Measurements from ENCODE around the gene ZFYVE26. TPM values are rescaled to one million over a fixed set of nuclear protein-coding genes. Genes with fewer than 3 reads are reported as not detected.
"Not testable (repeated sequence)": the region's sequence is repeated elsewhere in the genome, so short reads cannot be mapped to it uniquely, and the experiment has no call there.

Gene ZFYVE26
- total RNA-seq, 1 experiment from 2014 or later = 19.9 TPM

DNA sequence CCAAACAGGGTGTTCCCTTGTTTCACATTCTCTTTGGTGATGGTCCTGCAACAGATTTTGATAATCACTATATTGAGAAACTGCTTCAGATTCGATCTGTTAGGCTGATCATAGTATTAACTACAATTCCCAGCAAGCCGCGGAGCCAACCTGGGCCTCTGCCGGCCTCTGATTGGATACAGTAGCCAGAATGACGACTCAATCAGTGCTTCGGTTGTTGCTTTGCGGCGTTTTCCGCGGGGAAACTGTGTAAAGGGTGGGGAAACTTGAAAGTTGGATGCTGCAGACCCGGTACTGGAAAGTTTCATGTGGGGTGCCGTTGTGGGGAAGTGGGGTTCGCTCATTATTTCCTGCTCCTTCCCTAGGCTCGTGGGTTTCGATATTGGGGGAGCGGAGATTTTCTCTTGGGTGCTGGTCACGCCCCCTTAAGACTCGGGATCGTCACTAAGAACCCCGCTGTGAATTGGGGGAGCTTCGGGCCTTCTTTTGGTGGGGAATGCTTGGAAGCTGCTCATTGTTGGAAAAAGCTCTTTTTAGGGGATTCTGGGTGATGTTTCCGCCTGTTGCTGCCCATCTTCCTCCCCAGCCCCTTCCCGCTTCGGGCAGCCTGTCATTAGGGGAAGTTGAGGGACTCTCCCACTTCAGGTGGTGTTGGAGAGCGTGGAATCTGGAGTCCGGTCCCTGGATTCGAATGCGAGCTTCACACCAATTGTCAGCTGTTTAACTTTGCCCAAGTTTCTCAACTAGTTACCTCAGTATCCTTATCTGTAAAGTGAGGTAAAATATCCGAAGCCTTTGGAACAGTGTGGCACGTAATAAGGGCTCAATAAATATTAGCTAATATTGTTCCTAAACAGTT is 3.4 kb upstream of the ZFYVE26 start, which contains the start of gene RAD51B:
Gene RAD51B, plus strand, starts transcription at position 217 of the 859 bp plus-strand sequence.
- Mint-ChIP-seq H3K27ac (peak within 1 kb of the TSS; percentile 76 to 100 (median 100); a peak in 6 of 7 replicates), H3K4me1 (peaks cover 25 to 32% of the 10 kb centered on the region in 2 experiments), H3K36me3 (ENCODE audit: insufficient read depth in 1 of 3, low read depth in 3 of 3) (peaks cover 0 to 1% (median 0%) of the 10 kb centered on the region in 3 experiments; a peak in 1 of 7 replicates), H3K4me3 (peak within 1 kb of the TSS; percentile 99), H3K9me3 (no peaks in the 10 kb centered on the region), H3K27me3 (ENCODE audit: low read depth) (no peaks in the 10 kb centered on the region)
- no peak within 1 kb of the TSS for H3K4ac ChIP-seq (ENCODE audit: low read depth, low read length)
- H3K4me2 ChIP-seq (ENCODE audit: insufficient read depth, insufficient read length, low read length) = peak within 1 kb of the TSS; percentile 78
- no peak within 1 kb of the TSS for H3K23ac ChIP-seq (ENCODE audit: insufficient read length, low read depth, low read length)
- H3K56ac ChIP-seq (ENCODE audit: insufficient read length, low read depth, low read length) = no peak within 1 kb of the TSS
- peaks cover 10% of the 10 kb centered on the region for H3K23me2 ChIP-seq (ENCODE audit: insufficient read length, low read depth, low read length, poor library complexity, severe bottlenecking)
- H3K79me1 ChIP-seq (ENCODE audit: insufficient read depth, low read depth, low read length, poor library complexity, severe bottlenecking) = no peaks in the 10 kb centered on the region
- H2BK12ac ChIP-seq (ENCODE audit: insufficient read length, low read depth, low read length) = no peak within 1 kb of the TSS
- no peaks in the 10 kb centered on the region; the same call in 1 of the 2 replicates for H3K79me2 ChIP-seq (ENCODE audit: insufficient read depth, low read length)
- no peak within 1 kb of the TSS for H2BK15ac ChIP-seq (ENCODE audit: low read depth, low read length)
- peak within 1 kb of the TSS; percentile 41 for H2AFZ ChIP-seq (ENCODE audit: low read length)
- peak within 1 kb of the TSS; percentile 85 for H3K18ac ChIP-seq (ENCODE audit: insufficient read length, low read depth, low read length)
- H4K91ac ChIP-seq (ENCODE audit: insufficient read length, low read depth, low read length) = no peak within 1 kb of the TSS
- no peak within 1 kb of the TSS for H3T11ph ChIP-seq (ENCODE audit: low read length)
- H2BK20ac ChIP-seq (ENCODE audit: low read depth, low read length, poor library complexity, severe bottlenecking) = no peak within 1 kb of the TSS
- H3K27ac ChIP-seq (ENCODE audit: insufficient read length, low read depth, low read length) = no peak within 1 kb of the TSS
- no peak within 1 kb of the TSS for H2BK5ac ChIP-seq (ENCODE audit: insufficient read length, low read length)
- no peak within 1 kb of the TSS for H2BK120ac ChIP-seq (ENCODE audit: low read depth, low read length, poor library complexity, severe bottlenecking)
- H3K9ac ChIP-seq (ENCODE audit: extremely low read depth, insufficient read length, low read length) = peak within 1 kb of the TSS; percentile 97
- TF ChIP-seq, protein P1, sequence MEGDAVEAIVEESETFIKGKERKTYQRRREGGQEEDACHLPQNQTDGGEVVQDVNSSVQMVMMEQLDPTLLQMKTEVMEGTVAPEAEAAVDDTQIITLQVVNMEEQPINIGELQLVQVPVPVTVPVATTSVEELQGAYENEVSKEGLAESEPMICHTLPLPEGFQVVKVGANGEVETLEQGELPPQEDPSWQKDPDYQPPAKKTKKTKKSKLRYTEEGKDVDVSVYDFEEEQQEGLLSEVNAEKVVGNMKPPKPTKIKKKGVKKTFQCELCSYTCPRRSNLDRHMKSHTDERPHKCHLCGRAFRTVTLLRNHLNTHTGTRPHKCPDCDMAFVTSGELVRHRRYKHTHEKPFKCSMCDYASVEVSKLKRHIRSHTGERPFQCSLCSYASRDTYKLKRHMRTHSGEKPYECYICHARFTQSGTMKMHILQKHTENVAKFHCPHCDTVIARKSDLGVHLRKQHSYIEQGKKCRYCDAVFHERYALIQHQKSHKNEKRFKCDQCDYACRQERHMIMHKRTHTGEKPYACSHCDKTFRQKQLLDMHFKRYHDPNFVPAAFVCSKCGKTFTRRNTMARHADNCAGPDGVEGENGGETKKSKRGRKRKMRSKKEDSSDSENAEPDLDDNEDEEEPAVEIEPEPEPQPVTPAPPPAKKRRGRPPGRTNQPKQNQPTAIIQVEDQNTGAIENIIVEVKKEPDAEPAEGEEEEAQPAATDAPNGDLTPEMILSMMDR (conservative IDR thresholded peaks at IDR 0.05) = no peak
- H4K20me1 ChIP-seq (ENCODE audit: control insufficient read depth, insufficient read depth, insufficient read length) = no peaks in the 10 kb centered on the region
- peak within 1 kb of the TSS; percentile 69 for H3K14ac ChIP-seq (ENCODE audit: insufficient read depth, low read length)
- no peaks in the 10 kb centered on the region for H3K9me3 ChIP-seq (ENCODE audit: control insufficient read depth, low read depth, low read length)
- H4K8ac ChIP-seq (replicated peaks; ENCODE audit: insufficient read length, low read depth, low read length) = no peak within 1 kb of the TSS
- no peaks in the 10 kb centered on the region for H3K27me3 ChIP-seq (ENCODE audit: insufficient read depth, low read length)
- H2AK5ac ChIP-seq (ENCODE audit: insufficient read length, low read length) = no peak within 1 kb of the TSS
- 0 out of 2 replicates have a peak, but pooled peaks cover 2% of the 10 kb centered on the region for H3K4me1 ChIP-seq (ENCODE audit: insufficient read depth, low read length)
- WGBS (ENCODE audit: extremely low coverage, insufficient read length, low lambda C conversion rate) = no CpG with 5 or more reads among the region's 30 CpGs
- H4K5ac ChIP-seq (ENCODE audit: insufficient read length, low read depth, low read length) = no peak within 1 kb of the TSS
- DNase-seq = peak; percentile 84

DNA sequence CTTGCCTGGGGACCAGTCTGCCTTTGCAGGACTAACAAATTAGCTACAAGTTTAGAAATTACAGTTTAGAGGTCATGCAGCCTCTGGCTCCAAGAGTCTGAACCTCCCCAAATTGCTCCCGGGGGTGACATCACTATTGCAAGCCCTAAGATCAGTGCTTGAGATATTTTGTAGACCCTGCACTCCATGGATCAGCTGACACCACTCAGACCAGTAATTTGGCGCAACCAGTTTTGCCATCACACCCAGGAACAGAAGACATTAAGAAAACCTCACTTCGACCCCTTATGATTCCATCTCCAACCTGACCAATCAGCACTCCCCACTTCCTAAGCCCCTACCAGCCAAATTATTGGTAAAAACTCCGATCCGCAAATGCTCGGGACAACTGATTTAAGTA is 2.1 kb upstream of the ZFYVE26 start:
- not testable (repeated sequence) for H3K79me2 ChIP-seq (ENCODE audit: insufficient read depth, low read length); H3K4ac ChIP-seq (ENCODE audit: low read depth, low read length); H3K27me3 ChIP-seq (ENCODE audit: insufficient read depth, low read length); H3K14ac ChIP-seq (ENCODE audit: insufficient read depth, low read length); H3K9me3 ChIP-seq (ENCODE audit: control insufficient read depth, low read depth, low read length); DNase-seq; H3K9me3 Mint-ChIP-seq; H3K9ac ChIP-seq (ENCODE audit: extremely low read depth, insufficient read length, low read length); H4K91ac ChIP-seq (ENCODE audit: insufficient read length, low read depth, low read length); H3K4me2 ChIP-seq (ENCODE audit: insufficient read depth, insufficient read length, low read length); H2AK5ac ChIP-seq (ENCODE audit: insufficient read length, low read length); H2BK12ac ChIP-seq (ENCODE audit: insufficient read length, low read depth, low read length); H3K79me1 ChIP-seq (ENCODE audit: insufficient read depth, low read depth, low read length, poor library complexity, severe bottlenecking); H4K5ac ChIP-seq (ENCODE audit: insufficient read length, low read depth, low read length); H3K18ac ChIP-seq (ENCODE audit: insufficient read length, low read depth, low read length); H3K27ac Mint-ChIP-seq; H3T11ph ChIP-seq (ENCODE audit: low read length); H4K8ac ChIP-seq (replicated peaks; ENCODE audit: insufficient read length, low read depth, low read length); H3K36me3 Mint-ChIP-seq (ENCODE audit: insufficient read depth in 1 of 3, low read depth in 3 of 3); H3K27ac ChIP-seq (ENCODE audit: insufficient read length, low read depth, low read length); H2BK5ac ChIP-seq (ENCODE audit: insufficient read length, low read length); H2BK120ac ChIP-seq (ENCODE audit: low read depth, low read length, poor library complexity, severe bottlenecking); H3K23ac ChIP-seq (ENCODE audit: insufficient read length, low read depth, low read length); H2BK20ac ChIP-seq (ENCODE audit: low read depth, low read length, poor library complexity, severe bottlenecking); H3K27me3 Mint-ChIP-seq (ENCODE audit: low read depth); H4K20me1 ChIP-seq (ENCODE audit: control insufficient read depth, insufficient read depth, insufficient read length); H2AFZ ChIP-seq (ENCODE audit: low read length); H2BK15ac ChIP-seq (ENCODE audit: low read depth, low read length); H3K56ac ChIP-seq (ENCODE audit: insufficient read length, low read depth, low read length); H3K4me1 ChIP-seq (ENCODE audit: insufficient read depth, low read length); H3K23me2 ChIP-seq (ENCODE audit: insufficient read length, low read depth, low read length, poor library complexity, severe bottlenecking)
- Mint-ChIP-seq H3K4me1 (peaks cover 27 to 35% of the 10 kb centered on the region in 2 experiments), H3K4me3 (peak overlapping the region in 1 of 2 experiments; percentile 62; a peak in 3 of 5 replicates)
- WGBS (ENCODE audit: extremely low coverage, insufficient read length, low lambda C conversion rate) = no CpG with 5 or more reads among the region's 6 CpGs

Measured in H9 (cell line).